VCaP (cell line): ENCODE measurements around the gene KNSTRN.

Source experiments
- H3K27ac ChIP-seq: fragments of 450-650 bp; 2 replicates; pipeline ENCODE4 v1.5.1; 2017
- CTCF ChIP-seq: fragments of 450-650 bp; conservative IDR thresholded peaks from 2 replicates; pipeline ENCODE4 v1.5.1; 2017; ENCODE audit warnings: mild to moderate bottlenecking, moderate library complexity

The KNSTRN gene

GRCh38 chr15:40409366-40409765, 26.8 kb downstream of the KNSTRN start:
- TF ChIP-seq CTCF: peak; percentile 18; the same call in 1 of the 2 replicates
- peak overlapping the region; percentile 84 for H3K27ac ChIP-seq

DNA sequence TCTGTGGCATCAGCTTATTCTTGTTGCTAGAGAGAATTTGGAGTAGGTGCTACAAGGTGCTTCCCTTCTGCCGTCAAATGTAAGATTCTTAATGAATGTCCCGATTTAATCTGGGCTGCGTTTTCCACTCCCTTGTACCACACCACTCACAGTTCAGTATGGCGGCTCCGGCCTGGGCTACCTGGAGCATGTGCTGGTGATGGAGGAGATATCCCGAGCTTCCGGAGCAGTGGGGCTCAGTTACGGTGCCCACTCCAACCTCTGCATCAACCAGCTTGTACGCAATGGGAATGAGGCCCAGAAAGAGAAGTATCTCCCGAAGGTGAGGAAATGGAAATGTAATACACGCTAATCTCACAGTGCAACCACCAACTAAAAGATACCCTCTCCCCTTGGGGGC, 28.0 kb downstream of the KNSTRN start:
- no peak for TF ChIP-seq CTCF
- H3K27ac ChIP-seq: no peak overlapping the region

- peak overlapping the region; percentile 22; the same call in 1 of the 2 replicates for H3K27ac ChIP-seq
- no peak for TF ChIP-seq CTCF
These were observed 29.7 kb downstream of the KNSTRN start for GRCh38 chr15:40412095-40412759.

DNA sequence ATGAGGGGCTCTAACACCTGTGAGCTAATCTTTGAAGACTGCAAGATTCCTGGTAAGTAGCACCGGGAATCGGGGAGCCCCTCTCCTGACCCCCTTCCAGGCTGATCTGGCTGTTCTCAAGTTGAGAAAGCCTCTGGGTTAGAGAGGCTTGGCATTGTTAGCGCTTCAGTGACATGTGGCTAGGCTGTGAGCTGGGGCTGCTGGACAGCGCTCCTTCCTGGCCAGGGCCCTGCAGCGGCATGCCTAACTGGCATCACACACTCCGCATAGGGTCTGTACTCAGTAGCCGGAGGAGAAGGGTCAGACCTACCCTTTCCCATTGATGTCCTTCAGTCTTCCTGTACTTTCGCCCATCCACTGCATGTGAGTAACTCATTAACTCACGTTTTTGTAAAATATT, 30.5 kb downstream of the KNSTRN start:
- no peak for TF ChIP-seq CTCF
- 0 out of 2 replicates have a peak overlapping the region, but pooled peaks have one; percentile 22 for H3K27ac ChIP-seq

GRCh38 chr15:40414816-40415215, 32.3 kb downstream of the KNSTRN start:
- H3K27ac ChIP-seq: no peak overlapping the region
- TF ChIP-seq CTCF: no peak

DNA sequence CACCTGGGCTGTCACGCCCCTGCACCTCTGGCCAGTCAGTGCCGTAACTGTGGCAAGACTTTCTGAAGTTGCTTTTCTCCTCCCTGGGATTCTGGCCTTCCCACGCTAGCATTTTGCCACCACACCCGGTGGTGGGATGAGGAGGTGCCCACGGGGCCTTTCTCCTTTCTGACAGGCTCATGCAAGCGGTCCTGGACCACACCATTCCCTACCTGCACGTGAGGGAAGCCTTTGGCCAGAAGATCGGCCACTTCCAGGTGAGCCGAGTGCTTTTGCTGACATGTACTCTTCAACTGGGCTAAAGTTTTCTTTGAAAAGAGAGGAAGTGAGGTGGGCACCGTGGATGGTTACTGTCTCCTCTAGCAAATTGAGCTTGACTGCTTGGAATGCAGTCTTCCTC, 32.7 kb downstream of the KNSTRN start:
- TF ChIP-seq CTCF: no peak
- H3K27ac ChIP-seq: no peak overlapping the region

GRCh38 chr15:40416056-40416455, 33.5 kb downstream of the KNSTRN start:
- no peak overlapping the region for H3K27ac ChIP-seq
- no peak for TF ChIP-seq CTCF
